Heart right ventricle (tissue), 16 donors: ENCODE data around the gene CDKAL1. TPM values are rescaled to one million over a fixed set of nuclear protein-coding genes. Genes with fewer than 3 reads are reported as not detected.

Experiments used
- ATAC-seq, 8 donors: fragments of 200-7000 bp; cut with Tn5 transposase; one replicate each; pipeline ENCODE4 v1.9.1; 2020; ENCODE audit warnings: mild to moderate bottlenecking in 8 of 8, moderate library complexity in 8 of 8, moderate number of reproducible peaks in 1 of 8
- DNase-seq, 2 donors: peaks; one replicate each; pipeline ENCODE4 v3.0.0-alpha.2; 2020
- H3K27ac ChIP-seq, 10 donors: fragments of 200-600 bp; sonication (generic) in 2 of 10; one replicate each; pipeline versions ENCODE4 v1.5.0 to v1.8.0; 2020 to 2022; ENCODE audit warnings: mild to moderate bottlenecking in 3 of 10
- H3K27me3 ChIP-seq, 7 donors: fragments of 200-600 bp; one replicate each; pipeline ENCODE4 v1.8.0; 2021 to 2022; ENCODE audit warnings: mild to moderate bottlenecking in 2 of 7
- H3K36me3 ChIP-seq, 9 donors: fragments of 200-600 bp; sonication (generic) in 1 of 9; one replicate each; pipeline versions ENCODE4 v1.5.0 to v1.8.0; 2020 to 2022; ENCODE audit warnings: mild to moderate bottlenecking in 2 of 9
- H3K4me1 ChIP-seq, 9 donors: fragments of 200-600 bp; sonication (generic) in 1 of 9; one replicate each; pipeline versions ENCODE4 v1.5.0 to v1.8.0; 2020 to 2022; ENCODE audit warnings: mild to moderate bottlenecking in 4 of 9
- H3K4me3 ChIP-seq, 10 donors: fragments of 200-600 bp; sonication (generic) in 2 of 10; one replicate each; pipeline versions ENCODE4 v1.5.0 to v1.8.0; 2020 to 2022; ENCODE audit warnings: mild to moderate bottlenecking in 7 of 10, moderate library complexity in 2 of 10
- H3K9me3 ChIP-seq, 11 donors: fragments of 200-600 bp in 10 of 11; sonication (generic) in 2 of 11; one replicate each; pipeline versions ENCODE4 v1.5.0 to v1.8.0; 2013 to 2022; ENCODE audit warnings: mild to moderate bottlenecking in 2 of 11, control low read depth in 1 of 11, moderate library complexity in 1 of 11
- WGBS, 2 donors: extraction: QIAGEN DNeasy Blood & Tissue Kit; methylation state at CpG; one replicate each; pipeline ENCODE4 v1.1.7; 2013; ENCODE audit warnings: inconsistent platforms in 1 of 2; 5-methylcytosine and 5-hydroxymethylcytosine counted together
- intact Hi-C, 10 donors: fragments of 100-400 bp; cut with DNase I; formaldehyde crosslinking; loops; one replicate each; pipeline versions ENCODE4 v1.11.1 to v1.14.2; 2022
- polyA plus RNA-seq, 2 donors: library from polyadenylated mRNA; stranded (reverse); fragments of 200-250 nt; gene quantifications; one replicate each; pipeline ENCODE4 v1.2.3, GENCODE V29; 2013
- total RNA-seq, 10 donors: library from RNA; stranded (reverse); fragmentation: NEBNext Ultra II Directional in 3 of 10; extraction: Animal tissue kit (Norgen Biotek cat#: 25700) in 3 of 10; gene quantifications; one replicate each; pipeline versions ENCODE4 v1.2.1 to v1.2.4, GENCODE V29; 2021 to 2023
- TF ChIP-seq, protein P1 (sequence below), 9 donors: fragments of 200-600 bp; sonication (generic) in 2 of 9; IDR thresholded peaks; one replicate each; pipeline versions ENCODE4 v1.5.0 to v1.8.0; 2021 to 2022; ENCODE audit warnings: antibody characterized with exemption in 9 of 9, mild to moderate bottlenecking in 5 of 9, moderate library complexity in 1 of 9
- donor health status: Arrhythmogenic right ventricular cardiomyopathy.
- donor health status: ischemic (EF 13 %, LVEDD 7.1; RV severe dilation, severe dysfunction).
- donor health status: healthy with polysubstance abuse.
- donor health status: DM: no; HTN: yes; CAD: no.
- donor health status: DM: no; HTN: no; CAD: no.
- donor health status: ischemic (EF 25% LVEDD 6.9; RV normal size, moderate dysfunction).
- donor health status: ischemic (EF 25% LVEDD 5.7; RV mildly dilated, moderate dysfunction).
- donor health status: healthy.
- donor health status: DM: yes; HTN: yes; CAD: no.
- donor health status: Ischemic cardiomyopathy.
- donor health status: ischemic (EF 35%, LVEDD 5.7; RV mildly dilated, moderate dysfunction).
- donor health status: nonischemic (EF 11% LVEDD 7.7; RV severe dilation, severe dysfunction).
- donor health status: DM: yes; HTN: yes; CAD: no.
- donor health status: PGD.
- donor health status: ischemic (EF 29% LVEDD 5.4; RV normal size, mild dysfunction).
- donor health status: nonischemic (EF 23%, LVEDD 6.1; RV moderate dilation, normal function).

Gene CDKAL1
- total and polyA plus RNA-seq, 12 donors, result 3.2 to 14.0 (median 10.6) TPM

GRCh38 chr6:21181866-21182265 is 647.6 kb downstream of the CDKAL1 start:
- WGBS, 2 donors, result 95 to 98% methylated on average over 1 of the region's 1 CpG

GRCh38 chr6:21182589-21182988 is 648.3 kb downstream of the CDKAL1 start:
- peaks cover 0 to 14% (median 5%) of the 10 kb centered on the region in 11 donors for H3K9me3 ChIP-seq
- ATAC-seq (no peak), DNase-seq (no peak)
- H3K4me3 ChIP-seq, result no peak overlapping the region
- H3K27me3 ChIP-seq, result no peaks in the 10 kb centered on the region
- TF ChIP-seq, protein P1, sequence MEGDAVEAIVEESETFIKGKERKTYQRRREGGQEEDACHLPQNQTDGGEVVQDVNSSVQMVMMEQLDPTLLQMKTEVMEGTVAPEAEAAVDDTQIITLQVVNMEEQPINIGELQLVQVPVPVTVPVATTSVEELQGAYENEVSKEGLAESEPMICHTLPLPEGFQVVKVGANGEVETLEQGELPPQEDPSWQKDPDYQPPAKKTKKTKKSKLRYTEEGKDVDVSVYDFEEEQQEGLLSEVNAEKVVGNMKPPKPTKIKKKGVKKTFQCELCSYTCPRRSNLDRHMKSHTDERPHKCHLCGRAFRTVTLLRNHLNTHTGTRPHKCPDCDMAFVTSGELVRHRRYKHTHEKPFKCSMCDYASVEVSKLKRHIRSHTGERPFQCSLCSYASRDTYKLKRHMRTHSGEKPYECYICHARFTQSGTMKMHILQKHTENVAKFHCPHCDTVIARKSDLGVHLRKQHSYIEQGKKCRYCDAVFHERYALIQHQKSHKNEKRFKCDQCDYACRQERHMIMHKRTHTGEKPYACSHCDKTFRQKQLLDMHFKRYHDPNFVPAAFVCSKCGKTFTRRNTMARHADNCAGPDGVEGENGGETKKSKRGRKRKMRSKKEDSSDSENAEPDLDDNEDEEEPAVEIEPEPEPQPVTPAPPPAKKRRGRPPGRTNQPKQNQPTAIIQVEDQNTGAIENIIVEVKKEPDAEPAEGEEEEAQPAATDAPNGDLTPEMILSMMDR (IDR thresholded peaks at IDR 0.05), result no peak
- H3K27ac ChIP-seq, result no peak overlapping the region
- intact Hi-C loops, result no loop called here
- H3K4me1 ChIP-seq, result peaks cover 0 to 5% (median 0%) of the 10 kb centered on the region in 9 donors
- H3K36me3 ChIP-seq, result peaks cover 0 to 8% (median 0%) of the 10 kb centered on the region in 9 donors

More at GRCh38 chr6:21181866-21182265, 647.6 kb downstream of the CDKAL1 start:
- no peak for DNase-seq
- ATAC-seq, result no peak
- intact Hi-C loops, result no loop called here
- Histone ChIP-seq H3K9me3 (peaks cover 0 to 14% (median 5%) of the 10 kb centered on the region in 11 donors), H3K27ac (no peak overlapping the region), H3K4me1 (peaks cover 0 to 5% (median 0%) of the 10 kb centered on the region in 9 donors), H3K36me3 (peaks cover 0 to 8% (median 0%) of the 10 kb centered on the region in 9 donors), H3K27me3 (no peaks in the 10 kb centered on the region), H3K4me3 (no peak overlapping the region)
- TF ChIP-seq, protein P1 (IDR thresholded peaks at IDR 0.05), result no peak

DNA sequence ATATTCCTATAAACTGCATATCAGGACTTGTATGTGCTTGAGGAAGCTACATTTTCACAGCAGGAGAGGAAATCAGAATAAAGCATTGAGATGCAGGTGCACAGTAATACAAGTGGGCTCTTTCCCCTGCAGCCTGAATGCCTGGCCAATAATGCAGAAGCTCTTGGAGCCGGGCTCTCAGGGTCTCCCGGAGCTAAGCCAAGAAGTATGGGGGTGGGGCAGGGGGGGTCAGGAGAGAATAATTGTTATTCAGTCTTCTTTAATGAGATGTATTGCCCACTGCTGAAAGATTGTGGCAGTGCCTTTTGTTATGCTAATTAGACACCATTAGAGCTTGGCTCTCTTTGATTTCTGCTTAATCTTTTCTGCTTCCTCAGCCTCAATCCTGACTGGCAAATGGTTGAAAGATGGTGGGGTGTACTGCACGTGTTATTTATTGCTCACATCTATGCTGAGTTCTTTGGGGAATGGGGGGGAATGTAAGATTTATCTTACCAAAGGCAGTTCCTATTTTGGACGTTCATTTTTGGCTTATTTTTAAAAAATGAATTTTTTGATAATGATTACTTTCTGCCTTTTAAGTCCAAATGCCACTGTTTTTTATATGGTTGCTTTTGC is 651.7 kb downstream of the CDKAL1 start:
- no peak for DNase-seq
- Histone ChIP-seq H3K4me1 (peaks cover 0 to 19% (median 6%) of the 10 kb centered on the region in 9 donors), H3K27ac (no peak overlapping the region), H3K27me3 (no peaks in the 10 kb centered on the region), H3K4me3 (no peak overlapping the region), H3K36me3 (peaks cover 0 to 3% (median 0%) of the 10 kb centered on the region in 9 donors), H3K9me3 (peaks cover 0 to 4% (median 0%) of the 10 kb centered on the region in 11 donors)
- ATAC-seq, result no peak
- intact Hi-C loops, result no loop called here
- TF ChIP-seq, protein P1 (IDR thresholded peaks at IDR 0.05), result no peak
- 52 to 62% methylated on average over 4 of the region's 4 CpGs for WGBS, 2 donors

DNA sequence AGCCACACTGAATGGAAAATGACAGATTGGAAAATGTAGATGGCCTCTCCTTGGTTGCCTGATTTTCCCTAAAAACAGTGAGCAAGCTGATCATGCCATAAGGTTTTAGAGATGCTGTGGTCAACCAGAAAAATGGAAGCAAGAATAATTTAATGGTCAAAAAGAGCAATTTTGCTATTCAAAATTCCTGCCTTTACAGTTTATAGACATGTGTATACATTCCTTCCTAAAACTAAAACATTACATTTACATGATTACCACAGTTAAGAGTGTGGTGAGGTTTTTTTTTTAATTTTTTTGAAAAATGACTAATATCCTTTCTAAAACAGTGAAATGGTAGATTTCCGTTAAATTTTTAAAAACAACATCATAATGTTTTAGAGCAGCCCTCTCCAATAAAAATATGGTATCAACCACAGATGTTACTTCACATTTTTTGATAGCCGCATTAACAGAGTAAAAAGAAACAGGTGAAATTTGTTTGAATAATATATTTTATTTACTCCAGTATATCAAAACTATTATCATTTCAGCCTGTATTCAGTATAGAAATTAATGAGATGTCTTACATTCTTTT is 652.3 kb downstream of the CDKAL1 start:
- Histone ChIP-seq H3K4me1 (peaks cover 0 to 19% (median 6%) of the 10 kb centered on the region in 9 donors), H3K9me3 (no peaks in the 10 kb centered on the region), H3K4me3 (no peak overlapping the region), H3K36me3 (no peaks in the 10 kb centered on the region), H3K27me3 (no peaks in the 10 kb centered on the region), H3K27ac (no peak overlapping the region)
- intact Hi-C loops, result no loop called here
- DNase-seq (no peak), ATAC-seq (no peak)
- WGBS, 2 donors, result 50 to 57% methylated on average over 2 of the region's 2 CpGs
- TF ChIP-seq, protein P1 (IDR thresholded peaks at IDR 0.05), result no peak
